HPDE6-E6E7 (cell line): ENCODE measurements around the gene SLC5A6.
"Not testable (repeated sequence)": the region's sequence is repeated elsewhere in the genome, so short reads cannot be mapped to it uniquely, and the experiment has no call there.

Source experiments
- DNase-seq: peaks from one replicate; pipeline ENCODE4 v3.0.0; 2011; ENCODE audit warnings: missing footprints; ENCODE audit errors: extremely low spot score

Gene SLC5A6

DNA sequence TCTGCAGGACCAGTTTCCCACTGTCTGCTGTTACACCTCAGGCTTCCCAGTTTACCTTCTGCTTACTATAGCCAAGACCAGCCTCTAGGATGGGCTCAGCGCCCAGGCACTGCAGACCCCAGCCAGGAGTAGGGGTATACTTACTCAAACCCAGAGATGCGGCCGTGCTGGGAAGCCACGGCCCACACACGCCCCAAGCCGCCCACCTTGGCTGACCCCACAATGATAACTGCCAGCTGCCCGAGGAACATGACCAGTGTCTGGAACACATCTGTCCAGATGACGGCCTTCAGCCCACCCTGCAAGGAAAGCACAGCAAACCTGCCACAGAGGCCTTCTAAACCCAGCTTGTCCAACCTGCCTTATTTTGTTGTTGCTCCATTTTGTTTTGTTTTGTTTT lies 6.9 kb downstream of the SLC5A6 start:
- DNase-seq = no peak

DNA sequence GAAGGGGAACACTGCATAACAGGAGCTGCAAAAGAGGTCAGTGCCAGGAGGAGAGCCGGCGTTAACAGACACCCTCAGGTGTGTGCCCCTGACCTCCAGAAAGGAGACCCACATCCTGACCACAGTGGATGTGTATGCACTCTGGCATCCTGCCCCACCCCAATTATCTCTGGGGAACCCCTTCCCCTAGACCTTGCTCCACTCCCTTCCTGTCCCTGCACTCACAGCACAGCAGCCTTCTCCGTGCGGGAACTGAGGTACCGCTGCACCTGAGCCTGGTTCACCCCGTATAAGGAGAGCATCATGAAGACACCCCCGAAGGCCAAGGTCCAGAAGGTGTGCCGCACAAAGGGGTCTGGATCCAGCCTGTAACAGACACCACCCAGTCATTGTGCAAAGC lies 7.5 kb downstream of the SLC5A6 start:
- no peak for DNase-seq

DNA sequence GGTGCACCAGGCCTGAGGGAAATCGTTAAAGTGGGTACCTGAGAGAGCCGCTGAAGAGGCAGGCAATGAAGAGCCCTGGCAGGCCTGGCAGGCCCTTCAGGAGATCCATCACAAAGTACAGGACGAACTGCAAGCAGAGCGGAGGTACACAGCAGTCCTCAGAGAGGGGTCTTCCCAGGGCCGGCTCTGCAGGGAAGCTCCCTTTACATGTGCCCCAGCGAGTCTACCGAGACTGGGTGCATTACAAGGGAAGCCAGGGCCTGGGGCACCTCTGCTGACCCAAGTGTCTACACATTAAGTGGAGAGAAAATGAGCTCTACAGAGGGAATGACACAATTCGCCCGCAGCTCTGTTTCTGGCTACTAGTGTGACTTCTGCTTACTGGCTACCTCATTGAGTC lies 8.3 kb downstream of the SLC5A6 start:
- DNase-seq = no peak

DNA sequence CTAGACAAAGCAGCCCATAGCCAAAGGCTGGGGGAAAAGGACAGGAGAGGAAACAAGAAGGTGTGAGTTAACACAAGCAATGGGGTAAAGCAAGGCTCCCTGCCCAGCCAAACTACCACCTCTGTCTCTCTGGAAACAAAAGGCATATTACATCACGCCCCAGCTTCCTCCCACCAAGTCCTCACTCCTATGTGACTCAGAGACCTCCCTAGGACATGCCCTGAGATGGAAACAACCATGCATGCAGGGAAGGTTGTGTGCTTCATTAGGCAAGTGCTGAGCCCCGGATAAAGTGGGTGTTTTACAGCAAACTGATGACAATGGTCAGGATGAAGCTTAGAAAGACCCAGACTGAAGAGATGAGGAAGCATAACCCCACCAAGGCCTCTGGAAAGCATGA lies 9.2 kb downstream of the SLC5A6 start:
- no peak for DNase-seq

DNA sequence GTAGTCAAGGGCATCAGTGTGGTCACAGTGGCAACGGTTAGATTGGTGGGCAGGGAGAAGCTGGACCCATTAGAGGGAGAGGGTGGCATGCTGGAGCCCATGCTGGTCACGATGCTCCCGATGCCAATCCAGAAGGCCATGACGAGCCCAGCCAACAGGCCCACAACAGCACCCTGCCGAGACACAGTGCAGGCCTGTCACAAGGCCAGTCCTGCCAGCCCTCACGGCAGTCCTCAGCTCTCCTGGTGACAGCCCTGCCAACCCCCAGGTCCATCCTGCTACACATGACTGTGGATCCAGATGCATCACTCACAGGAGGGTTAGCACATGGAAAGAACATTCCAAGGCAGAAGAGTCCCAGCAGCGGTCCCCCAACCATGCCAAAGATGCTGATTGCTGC lies 10.4 kb downstream of the SLC5A6 start:
- no peak for DNase-seq

DNA sequence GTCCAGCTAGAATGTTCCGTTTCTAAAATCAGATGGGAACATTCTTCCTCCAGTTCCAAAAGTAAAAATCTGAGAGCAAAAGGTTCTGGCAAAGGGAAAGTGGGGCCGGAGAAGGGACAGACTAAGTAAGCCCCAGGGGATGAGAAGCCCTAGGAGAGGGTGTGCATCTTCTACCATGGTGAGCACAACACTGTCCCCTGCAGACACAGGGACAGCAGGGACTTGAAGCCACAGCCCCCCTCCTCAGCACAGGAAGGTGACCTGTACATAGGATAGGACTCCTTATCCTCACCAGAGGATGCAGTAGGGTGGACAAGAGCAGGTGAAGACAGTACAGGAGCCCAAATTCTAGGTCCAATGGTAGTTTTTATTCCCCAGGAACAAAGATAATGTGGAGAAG lies 12.8 kb downstream of the SLC5A6 start:
- DNase-seq = no peak

DNA sequence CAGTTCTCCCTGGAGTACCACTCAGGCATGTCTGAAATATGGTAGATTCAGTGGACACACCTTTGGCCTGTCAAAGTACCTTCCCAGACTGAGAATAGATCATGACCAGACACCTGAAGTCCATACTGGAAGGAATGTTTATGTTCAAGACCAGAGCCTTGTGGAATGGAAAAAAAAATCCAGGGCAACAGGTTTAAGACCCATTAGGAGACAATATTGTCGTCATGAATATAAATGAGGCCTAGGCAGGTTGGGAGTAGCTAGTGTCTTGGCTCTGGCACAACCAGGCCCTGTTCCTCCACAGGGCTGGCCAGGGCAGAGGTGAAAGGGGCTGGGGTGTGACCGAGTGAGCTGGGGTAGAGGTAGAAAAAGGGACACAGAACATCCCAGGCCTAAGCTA lies 13.4 kb downstream of the SLC5A6 start:
- no peak for DNase-seq

DNA sequence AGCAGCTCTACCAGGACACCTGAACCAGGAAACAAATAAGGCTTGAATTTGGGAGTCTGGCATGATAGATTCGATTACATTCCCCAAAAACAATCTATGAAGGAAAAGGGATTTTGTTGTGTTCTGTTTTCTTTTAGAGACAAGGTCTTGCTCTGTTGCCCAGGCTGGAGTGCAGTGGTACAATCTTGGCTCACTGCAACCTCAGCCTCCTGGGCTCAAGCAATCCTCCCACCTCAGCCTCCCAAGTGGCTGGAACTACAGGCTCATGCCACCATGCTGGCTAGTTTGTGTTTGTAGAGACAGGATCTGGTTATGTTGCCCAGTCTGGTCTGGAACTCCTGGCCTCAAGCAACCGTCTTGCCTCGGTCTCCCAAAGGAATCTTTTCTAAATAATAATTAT lies 14.0 kb downstream of the SLC5A6 start:
- not testable (repeated sequence) for DNase-seq

DNA sequence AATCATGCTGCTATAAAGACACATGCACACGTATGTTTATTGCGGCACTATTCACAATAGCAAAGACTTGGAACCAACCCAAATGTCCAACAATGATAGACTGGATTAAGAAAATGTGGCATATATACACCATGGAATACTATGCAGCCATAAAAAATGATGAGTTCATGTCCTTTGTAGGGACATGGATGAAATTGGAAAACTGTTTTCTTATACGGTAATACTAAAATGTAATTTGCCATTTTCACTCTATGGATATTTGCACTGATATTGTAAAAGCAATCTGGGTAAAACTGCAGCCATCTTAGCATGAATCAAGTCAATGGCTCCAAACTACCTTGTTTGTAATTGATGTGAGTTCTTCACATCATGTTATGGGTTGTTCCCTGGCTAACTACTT lies 16.3 kb downstream of the SLC5A6 start:
- DNase-seq = not testable (repeated sequence)

DNA sequence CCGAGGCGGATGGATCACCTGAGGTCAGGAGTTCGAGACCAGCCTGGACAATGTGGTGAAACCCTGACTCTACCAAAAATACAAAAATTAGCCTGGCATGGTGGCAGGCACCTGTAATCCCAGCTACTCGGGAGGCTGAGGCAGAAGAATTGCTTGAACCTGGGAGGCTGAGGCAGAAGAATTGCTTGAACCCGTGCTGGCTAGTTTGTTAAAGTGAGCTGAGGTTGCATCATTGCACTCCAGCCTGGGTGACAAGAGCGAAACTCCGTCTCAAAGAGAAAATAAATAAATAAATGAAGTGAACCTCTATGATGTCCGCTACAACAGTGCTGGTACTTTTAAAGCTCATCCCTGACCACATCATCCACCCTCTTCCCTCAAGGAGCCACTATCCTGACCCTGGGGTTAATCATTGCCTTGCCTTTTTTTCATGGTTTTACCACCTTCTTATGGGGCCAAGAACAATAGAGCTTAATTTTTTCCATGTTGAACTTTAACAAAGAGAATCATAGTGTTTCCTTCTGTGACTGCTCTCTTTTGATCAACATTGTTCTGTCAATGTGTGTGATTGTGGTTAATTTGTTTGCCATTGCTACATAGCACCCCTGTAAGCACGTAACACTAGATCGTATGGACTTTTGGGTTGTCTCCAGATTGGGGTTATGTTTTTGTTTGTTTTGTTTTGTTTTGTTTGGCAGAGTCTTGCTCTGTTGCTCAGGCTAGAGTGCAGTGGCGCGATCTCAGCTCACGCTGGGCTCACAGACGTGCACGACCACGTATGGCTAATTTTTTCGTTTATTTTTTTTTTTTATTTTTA lies 17.3 kb downstream of the SLC5A6 start:
- DNase-seq = no peak

DNA sequence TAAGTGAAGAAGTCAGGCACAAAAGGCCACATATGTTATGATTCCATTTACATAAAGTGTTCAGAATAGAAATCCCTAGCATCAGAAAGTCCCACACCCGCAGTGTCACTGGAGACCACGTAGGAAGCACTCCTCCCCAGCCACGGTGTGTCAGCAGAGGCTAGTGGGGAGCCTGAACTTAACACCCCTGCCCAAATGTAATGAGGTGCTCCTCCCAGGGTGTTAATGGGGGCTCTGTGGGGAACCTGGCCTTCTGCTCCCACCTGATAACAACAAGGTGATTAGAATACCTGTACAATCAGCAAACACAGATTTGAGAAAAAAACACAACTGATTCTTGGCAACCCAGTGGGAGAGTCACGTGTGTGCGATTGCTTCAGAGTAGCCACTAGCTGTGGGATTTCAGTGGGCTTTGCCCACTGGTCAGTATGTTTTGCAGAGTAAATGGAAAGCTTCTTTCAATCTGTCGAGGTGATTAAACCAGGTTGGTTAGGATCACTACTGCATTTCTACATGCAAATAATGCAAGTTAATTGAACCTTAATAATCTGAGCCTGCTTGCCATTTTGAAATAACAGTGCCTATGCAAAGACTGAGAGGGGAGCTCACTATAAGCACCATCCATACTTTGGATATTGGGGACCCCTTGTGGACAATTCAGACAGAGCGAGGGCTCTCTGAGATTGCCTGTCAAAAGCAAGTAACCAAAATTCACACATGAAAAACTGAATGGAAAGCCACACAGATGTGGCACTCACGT lies 20.8 kb downstream of the SLC5A6 start:
- peak; percentile 41 for DNase-seq

DNA sequence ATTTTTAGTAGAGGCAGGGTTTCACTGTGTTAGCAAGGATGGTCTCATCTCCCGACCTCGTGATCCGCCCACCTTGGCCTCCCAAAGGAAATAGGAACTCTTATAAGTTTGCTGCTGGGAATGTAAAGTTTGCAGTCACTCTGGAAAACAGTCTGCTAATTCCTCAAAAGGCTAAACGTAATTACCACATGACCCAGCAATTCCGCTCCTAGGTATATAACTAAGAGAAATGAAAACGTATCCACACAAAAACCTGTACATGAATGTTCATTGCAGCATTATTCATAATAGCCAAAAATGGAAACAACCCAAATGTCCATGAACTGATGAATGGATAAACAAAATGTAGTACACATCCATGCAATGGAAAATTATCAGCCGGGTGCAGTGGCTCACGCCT lies 22.1 kb downstream of the SLC5A6 start:
- DNase-seq = no peak

DNA sequence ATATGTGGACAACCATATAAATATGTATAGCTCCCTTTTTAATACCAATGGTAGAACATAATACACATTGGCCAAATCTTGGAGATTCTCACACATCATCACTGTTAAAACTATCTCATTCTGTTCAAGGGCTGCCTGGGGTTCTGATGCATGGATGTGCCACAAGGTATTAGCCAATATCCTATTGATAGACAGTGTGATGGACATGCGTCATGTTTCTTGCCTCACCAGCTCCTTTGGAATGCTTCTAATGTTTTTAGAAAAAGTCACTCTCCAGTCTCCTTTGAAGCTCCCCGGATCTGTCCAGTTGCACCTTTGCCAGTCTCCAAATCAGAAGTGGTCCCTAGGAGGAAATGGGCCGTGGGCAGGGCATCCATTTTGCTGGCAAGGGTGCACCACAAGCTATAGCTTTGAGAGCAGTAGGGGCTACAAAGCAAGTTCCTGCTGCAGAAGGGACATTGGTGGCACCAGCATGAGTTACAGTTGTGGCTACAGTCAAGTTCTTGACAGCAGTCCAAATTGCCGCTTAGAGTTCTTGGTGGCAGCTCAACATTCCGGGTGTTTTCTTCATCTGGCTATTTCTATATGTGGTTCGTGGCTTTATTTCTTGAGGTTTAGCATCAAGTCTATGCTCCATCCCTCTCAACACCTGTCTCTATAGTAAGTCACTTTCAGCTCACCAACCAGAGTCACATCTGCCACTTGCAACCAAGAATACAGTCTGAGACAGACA lies 25.3 kb downstream of the SLC5A6 start:
- DNase-seq = no peak

DNA sequence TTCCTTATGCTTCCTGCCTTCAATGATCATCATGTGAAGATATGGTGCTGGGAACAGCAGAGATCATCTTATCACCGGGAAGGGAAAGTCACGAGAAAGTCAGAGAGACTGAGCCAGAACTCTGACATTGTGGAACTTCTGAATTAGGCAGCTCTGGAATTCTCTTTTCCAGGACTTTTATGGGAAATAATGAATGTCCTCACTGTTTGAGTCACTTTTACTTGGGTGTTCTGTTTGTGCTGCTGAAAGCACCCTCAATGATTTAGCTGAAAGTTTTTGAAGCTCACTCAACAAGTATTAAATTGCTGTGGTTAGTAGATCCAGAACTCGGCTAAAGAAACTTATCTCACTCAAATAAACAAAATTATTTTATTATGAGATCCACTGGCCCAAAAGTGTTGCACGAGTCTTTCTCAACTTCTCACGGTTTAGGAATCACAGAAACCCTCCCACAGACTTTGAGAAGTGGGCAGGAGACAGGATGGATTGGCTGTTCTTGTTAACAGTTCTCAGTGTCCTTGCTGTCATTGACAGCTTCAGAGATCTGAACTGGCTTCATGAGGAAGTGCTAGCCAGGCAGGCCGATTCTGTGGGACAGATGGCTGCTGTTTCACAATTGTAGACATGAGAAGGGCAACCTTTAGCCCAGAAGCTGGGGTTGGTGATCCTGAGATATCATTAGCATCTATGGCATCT lies 26.6 kb downstream of the SLC5A6 start:
- no peak for DNase-seq

DNA sequence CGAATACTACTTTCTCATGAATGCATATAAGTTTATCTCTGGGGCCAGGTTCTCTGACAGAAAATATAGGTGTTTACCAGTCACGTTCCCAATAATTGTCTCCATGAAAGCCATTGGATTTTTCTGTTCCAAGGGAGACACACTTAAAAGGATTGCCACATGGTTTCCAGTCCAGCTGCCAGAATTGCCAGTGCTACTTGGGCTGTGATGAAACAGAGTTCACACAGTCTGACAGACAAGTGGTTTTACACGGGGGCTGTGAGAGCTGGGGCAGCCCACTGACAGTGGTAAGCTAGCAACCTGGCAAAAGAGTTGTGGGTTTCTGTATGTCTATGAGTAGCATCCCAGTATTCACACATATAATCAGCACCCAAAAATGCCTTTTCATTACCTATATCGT lies 28.0 kb downstream of the SLC5A6 start:
- DNase-seq = no peak

DNA sequence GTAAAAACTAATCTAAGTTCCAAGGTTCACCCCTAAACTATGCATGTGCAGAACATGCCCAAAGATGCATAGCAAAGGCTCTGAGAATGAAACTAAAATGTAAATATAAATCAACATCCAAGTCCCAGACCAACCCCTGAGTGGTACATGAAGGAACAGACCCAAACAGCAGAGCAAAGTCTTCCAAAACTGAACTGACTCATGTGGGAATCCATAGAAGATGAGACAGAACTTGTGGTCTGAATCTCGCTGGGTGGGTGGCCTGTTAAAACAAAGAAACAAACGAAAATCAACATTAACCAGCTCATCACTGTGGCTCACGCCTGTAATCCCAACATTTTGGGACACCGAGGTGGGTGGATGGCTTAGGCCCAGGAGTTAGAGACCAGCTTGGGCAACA lies 29.7 kb downstream of the SLC5A6 start:
- DNase-seq = no peak

DNA sequence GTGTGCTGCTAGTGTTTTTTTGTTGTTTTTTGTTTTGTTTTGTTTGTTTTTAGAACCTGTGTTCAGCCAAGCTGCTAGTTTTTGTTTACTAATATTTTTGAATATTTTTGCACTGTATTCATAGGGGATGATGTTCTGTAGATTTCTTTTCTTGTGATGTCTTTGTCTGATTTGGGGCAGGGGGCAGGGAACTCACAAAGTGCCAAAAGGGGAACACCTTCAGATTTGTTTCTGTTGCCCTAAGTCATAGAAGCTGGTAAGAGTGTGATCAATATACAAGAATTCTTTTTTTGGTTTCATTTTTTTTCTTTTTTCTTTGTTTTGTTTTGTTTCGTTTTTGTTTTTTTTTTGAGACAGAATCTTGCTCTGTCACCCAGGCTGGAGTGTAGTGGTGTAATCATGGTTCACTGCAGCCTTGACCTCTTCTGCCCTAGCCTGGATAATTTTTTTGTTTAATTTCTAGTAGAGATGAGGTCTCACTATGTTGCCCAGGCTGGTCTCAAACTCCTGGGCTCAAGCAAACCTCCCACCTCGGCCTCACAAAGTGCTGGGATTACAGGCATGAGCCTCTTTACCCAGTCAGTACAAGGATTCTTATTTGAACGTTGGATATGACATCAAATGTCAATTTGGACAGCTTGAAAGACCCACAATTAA lies 32.6 kb downstream of the SLC5A6 start:
- no peak for DNase-seq

DNA sequence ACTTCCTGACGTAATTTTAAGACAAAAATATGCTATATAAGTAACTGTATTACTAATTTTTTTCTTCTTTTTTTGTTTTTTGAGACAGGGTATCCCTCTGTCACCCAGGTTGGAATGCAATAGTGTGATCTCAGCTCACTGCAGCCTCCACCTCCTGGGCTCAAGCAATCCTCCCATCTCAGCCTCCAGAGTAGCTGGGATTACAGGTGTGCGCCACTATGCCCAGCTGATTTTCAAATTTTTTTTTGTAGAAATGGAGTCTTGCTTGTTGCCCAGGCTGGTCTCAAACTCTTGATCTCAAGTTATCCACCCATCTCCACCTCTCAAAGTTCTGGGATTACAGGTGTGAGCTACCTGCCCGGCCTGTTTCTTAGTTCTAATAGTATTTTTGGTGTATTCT lies 33.6 kb downstream of the SLC5A6 start:
- DNase-seq = no peak

DNA sequence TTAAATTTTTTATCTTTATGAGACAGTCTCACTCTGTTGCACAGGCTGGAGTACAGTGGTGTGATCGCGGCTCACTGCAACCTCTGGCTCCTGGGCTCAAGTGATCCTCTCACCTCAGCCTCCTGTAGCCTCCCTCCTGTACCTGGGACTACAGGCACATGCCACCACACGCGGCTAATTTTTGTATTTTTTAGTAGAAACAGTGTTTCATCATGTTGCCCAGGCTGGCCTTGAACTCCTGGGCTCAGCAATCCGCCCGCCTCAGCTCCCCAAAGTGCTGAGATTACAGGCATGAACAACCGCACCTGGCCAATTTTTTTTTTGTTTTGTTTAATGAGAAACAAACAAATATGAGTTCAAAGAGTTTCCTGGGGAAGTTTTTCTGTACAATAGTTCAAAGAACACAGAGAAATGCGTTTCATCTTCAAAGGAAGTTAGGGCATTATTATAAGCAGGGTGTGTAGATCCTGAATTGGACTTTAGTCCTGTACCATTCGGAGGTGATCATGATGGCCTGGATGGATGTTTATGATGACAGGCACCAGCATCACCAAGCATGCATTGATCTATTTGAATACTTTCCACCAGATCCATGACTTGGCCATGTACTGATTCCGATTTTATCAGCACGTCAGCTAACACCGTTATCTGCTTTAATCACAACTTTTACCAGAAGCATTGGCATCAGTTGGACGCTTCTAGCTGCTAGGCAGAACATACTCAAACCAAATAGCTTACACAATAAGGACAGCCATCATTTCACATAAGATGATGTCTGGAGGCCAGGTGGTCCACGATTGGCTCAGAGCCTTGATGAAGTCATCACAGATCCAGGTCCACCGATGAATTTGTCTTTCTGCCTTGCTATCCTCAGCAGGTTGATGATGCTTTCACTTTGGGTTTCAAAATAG lies 34.4 kb downstream of the SLC5A6 start:
- no peak for DNase-seq

DNA sequence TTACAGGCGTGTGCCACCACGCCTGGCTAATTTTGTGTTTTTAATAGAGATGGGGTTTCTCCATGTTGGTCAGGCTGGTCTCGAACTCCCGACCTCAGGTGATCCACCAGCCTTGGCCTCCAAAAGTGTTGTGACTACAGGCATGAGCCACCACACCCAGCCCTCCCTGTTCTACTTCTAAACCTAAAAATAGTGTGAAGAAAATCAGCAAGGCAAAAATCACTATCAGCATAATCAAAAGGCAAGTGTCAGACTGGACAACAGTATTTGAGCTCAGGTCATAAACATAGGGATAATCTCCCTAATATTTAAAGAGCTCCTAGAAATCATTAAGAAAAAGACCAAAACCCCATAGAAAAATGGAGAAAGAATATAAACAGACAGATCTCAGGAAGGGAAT lies 36.3 kb downstream of the SLC5A6 start:
- DNase-seq = not testable (repeated sequence)
